IPS DF 19.7 (cell line): ENCODE data around the gene NLRC5.
"Not testable (repeated sequence)": the region's sequence is repeated elsewhere in the genome, so short reads cannot be mapped to it uniquely, and the experiment has no call there.

Experiments used
- DNase-seq: peaks from one replicate; pipeline ENCODE4 v3.0.0-alpha.2; 2013; ENCODE audit warnings: low read depth, low spot score

Gene NLRC5

GRCh38 chr16:57098188-57098841 is 109.0 kb downstream of the NLRC5 start:
- no peak for DNase-seq

- DNase-seq: not testable (repeated sequence)
Measured at GRCh38 chr16:57099965-57100364, 110.6 kb downstream of the NLRC5 start.

- no peak for DNase-seq
Measured at GRCh38 chr16:57100445-57100844, 111.1 kb downstream of the NLRC5 start.

GRCh38 chr16:57102888-57103851 is 113.8 kb downstream of the NLRC5 start:
- DNase-seq: no peak

GRCh38 chr16:57104706-57105105 is 115.3 kb downstream of the NLRC5 start:
- no peak for DNase-seq

GRCh38 chr16:57105184-57105583 is 115.8 kb downstream of the NLRC5 start:
- no peak for DNase-seq

- DNase-seq: no peak
Measured at GRCh38 chr16:57106767-57107166, 117.4 kb downstream of the NLRC5 start.

- no peak for DNase-seq
Measured at GRCh38 chr16:57107321-57107922, 118.1 kb downstream of the NLRC5 start.

- DNase-seq: no peak
Measured at GRCh38 chr16:57108432-57108831, 119.1 kb downstream of the NLRC5 start.

- not testable (repeated sequence) for DNase-seq
Measured at GRCh38 chr16:57109259-57110105, 120.1 kb downstream of the NLRC5 start.

GRCh38 chr16:57110937-57111336 is 121.6 kb downstream of the NLRC5 start:
- no peak for DNase-seq

- DNase-seq: no peak
Measured at GRCh38 chr16:57111420-57111819, 122.1 kb downstream of the NLRC5 start.

GRCh38 chr16:57112403-57113041 is 123.2 kb downstream of the NLRC5 start:
- DNase-seq: no peak

GRCh38 chr16:57113042-57113453 is 123.7 kb downstream of the NLRC5 start:
- no peak for DNase-seq

- DNase-seq: no peak
Measured at GRCh38 chr16:57113664-57114063, 124.3 kb downstream of the NLRC5 start.

GRCh38 chr16:57115168-57115513 is 125.8 kb downstream of the NLRC5 start:
- no peak for DNase-seq

- DNase-seq: no peak
Measured at GRCh38 chr16:57115514-57116182, 126.3 kb downstream of the NLRC5 start.

GRCh38 chr16:57118461-57119084 is 129.2 kb downstream of the NLRC5 start:
- DNase-seq: no peak

GRCh38 chr16:57123216-57123973 is 134.0 kb downstream of the NLRC5 start:
- DNase-seq: no peak
